ENCODE data around the gene COL8A2.
A peak's percentile ranks its signal among the peaks of the same experiment; 100 is the strongest.
"Not testable (repeated sequence)": the region's sequence is repeated elsewhere in the genome, so short reads cannot be mapped to it uniquely, and the experiment has no call there.

The COL8A2 gene

DNA sequence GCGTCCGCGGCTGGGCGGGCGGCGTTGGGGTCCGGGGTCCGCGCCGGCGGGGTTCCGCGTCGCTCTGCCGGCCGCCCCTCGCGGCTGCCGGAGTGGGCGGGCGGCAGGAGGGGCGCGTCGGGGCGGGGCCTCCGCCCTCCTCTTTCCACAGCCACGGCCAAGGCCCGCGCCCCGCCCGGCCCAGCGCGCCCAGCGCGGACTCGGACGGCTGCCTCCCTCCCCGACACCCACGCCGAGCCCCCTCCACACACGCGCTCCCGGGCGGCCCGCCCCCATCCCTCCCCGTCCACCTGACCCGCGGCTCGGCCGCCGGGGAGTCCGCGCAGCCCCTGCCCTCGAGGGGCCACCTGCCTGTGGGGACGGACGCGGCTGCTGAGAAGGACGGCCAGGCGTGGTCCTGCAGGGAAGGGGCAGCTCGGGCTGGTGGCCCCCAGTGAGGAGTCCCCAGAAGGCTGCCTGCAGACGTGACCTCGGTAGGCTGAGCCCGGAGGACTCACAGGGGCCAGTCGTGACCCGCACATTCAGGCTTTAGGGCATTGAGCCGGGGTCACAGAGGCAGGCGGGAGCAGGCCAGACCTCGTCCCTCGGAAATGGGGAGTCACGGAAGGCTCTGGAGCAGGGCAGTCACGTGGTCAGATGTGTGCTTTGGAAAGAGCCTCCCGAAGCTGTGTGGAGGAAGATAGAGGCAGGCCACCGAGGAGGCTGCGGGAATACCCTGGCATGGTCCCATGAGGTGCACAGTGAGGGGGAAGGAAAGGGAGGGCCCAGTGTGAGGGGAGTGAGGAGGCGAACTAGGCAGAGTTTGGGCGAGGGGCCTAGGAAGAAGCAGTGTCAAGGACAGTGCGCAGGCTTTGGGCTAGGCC lies at the start of gene COL8A2:
Gene COL8A2, minus strand, starts transcription at position 94 of the 863 bp plus-strand sequence. CDS start 24,980 bp downstream, outside the sequence.
- DNase-seq (ENCODE audit: low spot score): no peak

- DNase-seq (ENCODE audit: low spot score): no peak
These were observed 49.7 kb upstream of the COL8A2 start for GRCh38 chr1:36174713-36175112.

DNA sequence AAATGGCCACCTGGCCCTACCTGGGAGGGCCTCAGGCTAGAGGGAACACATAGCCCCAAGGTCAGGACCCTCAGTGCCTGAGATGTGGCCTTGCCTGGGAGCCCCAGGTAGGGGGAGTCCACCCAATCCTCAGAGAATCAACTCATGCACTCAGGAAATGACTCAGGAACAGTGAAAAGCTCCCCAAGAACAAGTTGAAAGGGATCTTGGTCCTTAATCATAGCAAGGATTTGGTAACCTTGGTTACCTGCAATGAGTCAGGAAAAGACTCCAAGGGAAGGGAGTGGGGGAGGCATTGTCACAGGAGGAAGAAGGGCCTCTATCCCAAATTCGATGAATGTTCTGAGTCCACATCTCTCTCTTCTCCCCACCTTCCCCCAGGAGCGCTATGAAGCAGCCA lies 48.0 kb upstream of the COL8A2 start:
- DNase-seq (ENCODE audit: low spot score): no peak

GRCh38 chr1:36172017-36172747 lies 47.2 kb upstream of the COL8A2 start:
- DNase-seq (ENCODE audit: low spot score): no peak

DNA sequence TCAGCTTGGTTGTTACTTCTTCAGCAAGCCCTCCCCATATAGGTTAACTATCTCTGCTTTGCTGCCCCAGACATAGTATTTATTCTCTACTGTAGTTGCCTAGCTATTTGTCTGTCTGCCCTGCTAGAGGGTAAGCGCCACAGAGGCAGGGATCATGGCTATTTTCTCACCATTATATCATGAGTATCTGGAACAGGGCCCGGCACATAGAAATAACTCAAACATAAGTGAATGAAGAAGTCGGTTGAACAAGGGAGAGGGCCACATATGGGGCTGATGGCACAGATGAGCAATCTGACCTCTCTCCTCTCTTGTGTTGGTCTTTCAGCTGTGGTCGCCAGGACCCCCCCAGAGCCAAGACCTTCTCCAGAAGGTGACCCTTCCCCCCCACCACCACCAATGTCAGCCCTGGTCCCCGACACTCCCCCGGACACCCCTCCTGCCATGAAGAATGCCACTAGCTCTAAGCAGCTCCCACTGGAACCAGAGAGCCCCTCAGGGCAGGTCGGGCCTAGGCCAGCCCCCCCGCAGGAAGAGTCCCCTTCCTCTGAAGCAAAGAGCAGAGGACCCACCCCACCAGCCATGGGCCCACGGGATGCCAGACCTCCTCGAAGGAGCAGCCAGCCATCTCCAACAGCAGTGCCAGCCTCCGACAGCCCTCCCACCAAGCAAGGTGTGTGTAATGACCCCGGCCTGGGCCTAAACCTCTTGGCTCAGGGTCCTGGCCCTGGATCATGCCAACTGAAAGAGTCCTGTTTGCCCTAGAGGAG lies 45.8 kb upstream of the COL8A2 start:
- no peak for DNase-seq (ENCODE audit: low spot score)

DNA sequence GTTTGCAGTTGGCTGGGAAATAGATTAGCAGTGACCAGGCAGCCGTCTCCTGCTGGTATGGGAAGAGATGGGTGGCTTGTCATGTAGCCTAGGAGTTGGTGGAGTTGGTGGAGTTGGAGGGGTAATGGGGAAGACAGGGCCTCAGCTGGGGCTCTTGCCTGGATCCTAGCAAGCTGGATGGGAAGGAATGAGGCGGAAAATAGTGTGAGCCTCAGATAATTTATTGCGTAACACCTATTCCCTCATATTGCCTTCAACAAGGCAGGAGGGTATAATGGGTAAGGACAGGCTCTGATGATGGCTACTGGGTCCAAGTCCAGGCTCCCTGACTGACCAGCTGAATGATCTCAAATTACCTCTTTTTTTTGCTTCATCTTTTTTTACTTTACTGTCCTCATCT lies 43.5 kb upstream of the COL8A2 start:
- no peak for DNase-seq (ENCODE audit: low spot score)

DNA sequence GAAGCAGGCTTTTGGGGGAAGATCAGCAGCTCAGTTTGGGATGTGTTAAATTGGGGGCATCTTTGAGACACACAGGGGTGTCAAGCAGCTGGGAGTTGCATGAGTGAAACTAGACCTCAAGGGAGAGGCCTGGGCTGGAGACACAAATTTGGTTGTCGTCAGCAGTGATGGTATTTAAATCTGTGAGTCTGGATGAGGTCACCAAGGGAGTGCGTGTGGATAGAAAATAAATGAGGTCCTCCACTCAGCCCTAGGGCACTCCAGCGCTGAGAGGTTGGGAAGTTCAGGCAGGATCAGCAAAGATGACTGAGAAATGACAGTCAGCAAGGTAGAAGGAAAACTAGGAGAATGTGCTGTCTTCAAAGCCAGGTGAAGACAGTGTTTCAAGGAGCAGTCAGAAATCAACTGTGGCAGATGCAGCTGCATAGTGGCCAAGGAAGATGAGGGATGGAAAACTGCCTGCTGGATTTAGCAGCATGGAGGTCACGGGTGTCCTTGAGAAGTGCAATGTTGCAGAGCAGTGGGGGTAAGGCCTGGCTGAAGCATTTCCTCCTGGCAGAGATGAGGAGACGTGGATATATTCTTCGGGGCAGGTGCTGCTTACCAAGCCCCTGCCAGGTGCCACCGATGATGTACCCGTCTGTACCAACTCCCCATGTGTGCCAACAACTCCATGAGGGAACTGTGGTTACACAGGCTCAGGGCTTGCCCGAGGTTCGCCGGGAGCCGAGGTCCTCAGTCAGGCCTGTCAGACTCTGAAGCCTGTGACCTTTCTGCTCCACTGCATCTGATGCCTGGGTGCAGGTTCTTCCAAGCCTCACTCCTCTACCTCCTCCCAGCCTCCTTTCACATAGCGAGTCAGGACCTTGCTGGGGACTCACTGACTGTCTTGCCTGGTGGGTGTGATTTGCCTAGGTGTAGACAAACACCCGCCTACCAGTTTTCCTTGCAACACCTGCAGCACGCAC lies 42.2 kb upstream of the COL8A2 start:
- no peak for DNase-seq (ENCODE audit: low spot score)

- no peak for DNase-seq (ENCODE audit: low spot score)
These were observed 41.1 kb upstream of the COL8A2 start for GRCh38 chr1:36166136-36166535.

DNA sequence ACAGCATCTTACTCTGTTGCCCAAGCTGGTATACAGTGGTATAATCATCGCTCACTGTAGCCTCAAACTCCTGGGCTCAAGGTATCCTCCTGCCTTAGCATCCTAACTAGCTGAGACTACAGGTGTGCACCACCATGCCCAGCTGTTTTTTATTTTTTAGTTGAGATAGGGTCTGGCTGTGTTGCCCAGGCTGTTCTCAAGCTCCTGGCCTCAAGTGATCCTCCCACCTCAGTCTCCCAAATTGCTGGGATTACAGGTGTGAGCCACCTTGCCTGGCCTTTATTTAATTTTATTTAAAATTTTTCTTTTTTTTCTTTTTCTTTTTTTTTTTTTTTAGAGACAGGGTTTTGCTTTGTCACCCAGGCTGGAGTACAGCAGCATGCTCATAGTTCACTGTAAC lies 40.1 kb upstream of the COL8A2 start:
- no peak for DNase-seq (ENCODE audit: low spot score)

DNA sequence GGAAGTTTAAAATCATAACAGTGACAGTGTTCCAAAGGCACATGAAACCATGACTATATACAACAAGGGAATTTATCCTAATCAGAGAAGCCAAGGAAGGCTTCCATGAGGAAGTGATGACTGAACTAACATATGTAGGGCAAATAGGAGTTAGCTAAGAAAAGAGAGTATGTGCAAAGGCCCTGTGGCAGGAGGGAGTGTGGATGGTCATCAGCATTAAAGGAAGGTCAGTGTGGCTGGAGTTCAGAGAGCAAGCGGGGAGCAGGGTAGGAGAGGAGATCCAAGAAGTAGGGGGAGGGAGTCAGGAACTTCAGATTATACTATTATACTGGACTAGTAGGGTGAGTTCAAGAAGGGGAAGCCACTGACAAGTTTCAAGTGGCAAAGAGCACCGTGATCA lies 39.3 kb upstream of the COL8A2 start:
- no peak for DNase-seq (ENCODE audit: low spot score)

DNA sequence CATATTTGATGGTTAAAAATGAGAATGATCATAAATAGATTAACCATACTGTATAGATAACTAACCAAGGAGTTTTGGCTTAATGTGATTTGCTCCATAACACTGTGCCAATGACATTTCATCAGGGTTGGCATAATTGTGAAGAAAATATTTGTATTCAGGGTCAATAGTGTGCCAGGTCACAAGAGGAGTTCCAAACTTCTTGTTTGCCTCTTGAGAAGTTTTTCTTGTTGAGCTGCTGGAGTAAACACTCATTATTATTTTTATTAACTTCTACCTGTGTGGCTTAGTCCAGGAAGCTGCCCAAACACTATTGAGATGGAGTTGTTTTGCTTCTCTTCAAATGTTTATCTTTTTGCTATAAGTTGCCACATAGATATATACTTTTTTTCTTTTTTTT lies 38.4 kb upstream of the COL8A2 start:
- no peak for DNase-seq (ENCODE audit: low spot score)

GRCh38 chr1:36162680-36163239 lies 37.7 kb upstream of the COL8A2 start:
- peak; percentile 16 for DNase-seq (ENCODE audit: low spot score)

DNA sequence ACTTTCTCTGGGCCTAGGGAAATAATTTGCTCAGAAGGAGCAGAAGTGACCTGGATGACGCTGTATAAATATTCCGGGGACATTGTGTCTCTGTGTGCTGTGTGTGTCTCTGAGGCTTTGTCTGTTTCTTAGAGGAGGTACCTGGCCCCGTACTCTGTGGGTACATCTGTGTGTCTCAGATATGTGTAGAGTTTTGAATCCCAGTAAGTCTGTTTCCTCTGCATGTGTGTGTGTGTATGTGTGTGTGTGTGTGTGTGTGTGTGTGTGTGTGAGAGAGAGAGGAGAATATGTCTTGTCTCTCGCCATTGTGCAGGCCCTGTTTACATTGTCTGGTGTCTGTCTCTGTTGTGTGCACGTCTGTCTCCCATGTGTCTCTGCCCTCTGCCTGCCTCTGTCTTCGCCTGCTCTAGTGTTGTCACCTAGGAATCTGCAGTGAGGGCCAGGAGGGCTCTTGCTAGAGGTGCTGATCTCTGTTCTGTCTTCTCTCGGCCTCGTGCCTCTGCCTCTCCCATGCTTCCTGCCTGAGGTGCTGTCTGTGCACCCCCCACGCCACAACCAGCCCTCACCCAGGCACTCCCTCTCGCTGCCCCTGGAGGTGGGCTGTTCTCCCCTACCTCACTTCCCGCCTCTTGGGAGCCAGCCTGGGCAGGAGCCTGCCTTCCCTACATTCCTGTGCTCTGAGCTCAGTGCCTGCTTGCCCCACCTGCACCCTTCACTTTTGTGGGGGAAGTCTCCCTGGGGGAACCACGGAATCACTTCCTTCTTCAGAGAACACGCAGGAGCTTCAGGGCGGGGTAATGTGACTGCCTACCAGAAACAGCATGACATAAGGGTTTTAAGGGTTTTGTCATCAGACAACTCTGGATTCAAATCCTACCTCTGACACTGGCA lies 36.9 kb upstream of the COL8A2 start:
- DNase-seq (ENCODE audit: low spot score): peak; percentile 17

DNA sequence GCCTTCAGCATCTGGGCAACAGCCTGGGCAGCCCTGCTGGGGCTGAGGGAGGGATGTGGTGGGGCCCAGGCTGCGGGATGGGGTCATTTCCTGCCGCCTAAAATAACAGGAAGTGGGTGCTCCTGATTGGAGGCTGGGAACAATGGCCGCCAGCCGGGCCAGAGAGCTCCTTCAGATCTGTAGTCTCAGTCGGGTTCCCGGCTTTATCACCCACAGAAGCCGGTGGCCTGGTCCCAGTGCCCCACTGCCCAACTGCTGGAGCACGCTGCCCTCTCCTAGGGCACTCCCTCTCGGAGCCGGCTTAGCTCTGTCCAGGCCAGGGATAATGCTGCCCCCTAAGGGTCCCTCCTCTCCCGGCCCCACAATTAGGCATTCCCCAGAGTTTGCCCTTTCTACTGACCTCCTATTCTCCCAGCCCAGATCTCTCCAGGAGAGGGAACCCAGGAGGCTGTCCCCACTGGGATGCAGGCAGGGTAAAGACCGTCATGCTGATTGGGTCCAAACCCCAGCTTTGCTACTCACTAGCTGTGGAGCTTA lies 36.0 kb upstream of the COL8A2 start:
- DNase-seq (ENCODE audit: low spot score): peak; percentile 14

DNA sequence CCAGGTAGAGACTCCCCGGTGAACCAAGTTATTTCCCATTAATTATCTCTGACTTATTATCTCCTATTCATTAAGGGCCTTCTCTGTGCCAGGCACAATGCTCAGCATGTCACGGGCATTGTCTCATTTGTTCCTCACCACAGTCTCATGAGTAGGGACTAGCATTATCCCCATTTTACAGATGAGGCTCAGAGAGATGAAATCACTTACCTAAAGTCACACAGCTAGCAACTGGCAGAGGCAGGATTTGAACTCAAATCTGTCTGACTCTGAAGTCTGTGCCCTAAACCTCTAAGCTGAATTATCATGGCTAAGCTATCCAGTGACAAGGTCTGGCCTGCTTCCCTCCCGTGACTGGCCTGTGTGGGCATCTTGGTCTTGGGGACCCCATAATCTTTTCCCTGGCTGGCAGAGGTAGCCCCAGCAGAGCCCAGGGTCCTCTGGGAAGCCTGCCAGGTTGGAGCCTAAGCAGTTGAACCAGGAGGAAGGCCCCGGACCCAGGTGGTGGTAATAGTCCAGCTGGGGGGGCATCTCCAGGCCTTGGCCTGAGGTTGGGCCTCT lies 35.4 kb upstream of the COL8A2 start:
- no peak for DNase-seq (ENCODE audit: low spot score)

DNA sequence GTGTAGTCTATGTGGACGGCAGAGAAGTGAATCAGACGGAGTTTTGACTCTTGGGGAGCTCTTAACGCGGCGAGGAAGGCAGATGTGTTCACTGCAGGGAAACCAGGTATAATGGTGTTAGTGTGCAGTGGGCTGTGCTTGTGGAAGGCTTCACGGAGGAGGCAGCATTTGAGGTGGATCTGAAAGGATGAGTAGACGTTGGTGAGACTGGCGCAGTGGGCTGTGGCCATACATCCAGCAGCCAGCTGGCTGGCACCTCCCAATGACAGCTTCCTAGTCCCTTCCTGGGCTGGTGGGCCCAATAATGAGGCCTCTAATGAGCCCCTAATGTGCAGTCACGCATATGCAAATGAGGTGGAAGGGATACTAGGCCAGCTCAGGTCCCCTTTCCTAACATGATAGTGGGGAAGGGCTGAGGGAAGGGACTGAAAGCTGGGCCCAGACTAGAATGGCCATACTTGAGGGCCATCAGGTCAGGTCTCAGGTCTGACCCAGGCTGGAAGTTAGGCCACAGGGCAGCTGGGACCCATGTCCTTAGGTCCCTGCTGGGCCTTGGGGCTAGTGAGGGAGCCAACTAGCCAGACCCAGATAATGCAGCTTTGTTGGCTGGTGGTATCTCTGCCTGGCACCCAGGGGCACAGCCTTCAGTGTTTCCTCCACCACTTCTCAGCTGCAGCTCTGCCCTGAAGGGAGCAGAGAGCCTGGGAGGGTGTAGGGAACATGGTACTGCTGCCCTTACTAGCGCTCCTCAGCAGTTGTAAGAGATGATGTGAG lies 34.8 kb upstream of the COL8A2 start:
- DNase-seq (ENCODE audit: low spot score): no peak

- not testable (repeated sequence) for DNase-seq (ENCODE audit: low spot score)
These were observed 33.8 kb upstream of the COL8A2 start for GRCh38 chr1:36158827-36159252.

DNA sequence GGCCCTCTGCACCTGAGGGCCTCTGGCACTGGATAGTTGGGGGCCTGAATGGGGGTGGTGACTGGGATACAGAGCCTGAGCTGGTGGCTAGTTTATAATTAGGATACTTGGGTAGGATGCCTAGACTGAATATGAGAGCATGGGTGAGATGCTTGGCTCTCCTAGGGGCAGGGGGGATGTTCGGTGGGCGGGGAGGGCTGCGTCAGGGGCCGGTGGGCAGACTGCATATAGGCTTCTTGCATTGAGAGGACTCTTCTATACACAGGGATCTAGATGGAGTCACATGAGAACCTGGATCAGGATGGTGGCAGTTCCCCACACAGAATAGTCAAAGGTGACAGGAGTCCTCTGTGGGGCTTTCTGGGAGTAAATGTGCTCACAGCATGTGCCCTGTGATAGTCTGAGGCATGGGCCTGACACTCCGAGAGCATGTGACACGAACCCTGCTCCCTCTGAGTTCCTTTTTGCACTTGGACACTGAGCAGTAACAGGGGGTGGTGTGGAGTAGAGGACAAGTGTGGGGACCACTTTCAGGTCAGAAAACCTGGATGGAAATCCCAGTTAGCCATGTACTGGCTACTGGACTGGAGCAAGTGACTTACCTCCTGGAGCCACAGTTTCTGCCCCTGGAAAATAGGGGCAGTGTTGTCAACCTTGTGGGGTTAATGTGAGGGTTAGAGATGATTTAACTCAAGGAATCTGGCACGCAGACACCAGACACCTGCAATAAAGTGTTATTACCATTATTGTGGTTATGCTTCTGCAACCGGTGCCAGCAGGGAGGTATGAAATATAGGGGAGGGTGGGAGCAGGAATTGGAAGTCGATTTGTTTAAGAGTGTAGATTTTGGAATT lies 33.2 kb upstream of the COL8A2 start:
- DNase-seq (ENCODE audit: low spot score): no peak
